T47D (cell line): ENCODE measurements around the gene AKAP6.

Experiments
- DNase-seq, 2 experiments: peaks; one replicate each; pipeline versions ENCODE4 v3.0.0 to v3.0.0-alpha.2; 2011 to 2012; ENCODE audit warnings: low read depth in 1 of 2, low spot score in 1 of 2
- JUND ChIP-seq: IDR thresholded peaks from 2 replicates; pipeline ENCODE4 v1.6.1; 2012; ENCODE audit warnings: low read depth
- in situ Hi-C: cut with HindIII; loops from 2 replicates; pipeline ENCODE4 v1.10.0; 2016; ENCODE audit warnings: low sequenced_read_pairs, low pct_unique_long_range_greater_than_20kb

The AKAP6 gene

DNA sequence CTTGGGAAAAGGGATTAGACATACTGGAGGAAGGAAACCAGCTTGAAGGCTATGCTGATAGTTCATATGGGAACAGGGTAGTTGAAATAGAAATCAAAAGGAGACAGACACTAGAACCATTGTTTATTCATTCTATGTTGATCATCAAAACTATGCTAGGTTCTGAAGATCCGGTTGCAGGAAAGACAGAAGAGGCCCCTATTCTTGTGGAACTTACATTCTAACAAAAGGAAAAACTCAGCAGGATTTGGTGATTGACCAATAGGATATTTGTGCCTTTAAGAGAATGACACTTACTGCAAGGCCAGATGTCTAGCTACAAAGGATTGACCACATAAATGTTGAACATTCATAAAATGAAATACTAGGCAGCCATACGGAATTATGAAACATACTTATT lies 179.2 kb downstream of the AKAP6 start:
- DNase-seq: no peak
- no peak for TF ChIP-seq JUND
- in situ Hi-C loops: no loop called here

DNA sequence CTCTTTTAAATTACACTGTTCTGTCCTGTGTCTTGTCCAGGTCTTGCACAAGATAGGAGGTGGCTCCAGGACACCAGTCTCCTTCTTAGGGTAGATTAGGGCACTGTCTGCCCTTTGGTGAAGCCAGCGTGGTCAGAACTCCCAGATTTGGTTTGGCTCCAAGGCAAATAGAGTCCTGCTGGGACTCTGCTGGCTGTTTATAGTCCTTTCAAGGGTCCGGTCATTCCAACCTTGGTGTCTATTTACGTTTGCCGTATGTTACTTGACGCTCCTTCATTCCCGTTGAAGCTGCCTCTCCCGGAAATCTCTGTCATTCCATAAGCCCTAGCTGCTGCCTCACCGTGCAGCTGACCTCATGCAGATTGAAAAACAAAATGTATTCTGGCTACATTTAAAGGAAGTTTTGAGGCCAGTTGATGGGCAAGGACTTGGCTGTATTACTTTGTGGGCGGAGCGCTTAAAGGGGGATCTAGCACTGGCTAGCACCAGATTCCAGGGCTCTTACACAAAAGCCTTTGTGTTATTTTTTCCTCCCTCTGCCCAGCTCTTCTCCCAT lies 180.6 kb downstream of the AKAP6 start:
- no peak for TF ChIP-seq JUND
- peak in 1 of 2 experiments; percentile 94 for DNase-seq
- in situ Hi-C loops: no loop called here

DNA sequence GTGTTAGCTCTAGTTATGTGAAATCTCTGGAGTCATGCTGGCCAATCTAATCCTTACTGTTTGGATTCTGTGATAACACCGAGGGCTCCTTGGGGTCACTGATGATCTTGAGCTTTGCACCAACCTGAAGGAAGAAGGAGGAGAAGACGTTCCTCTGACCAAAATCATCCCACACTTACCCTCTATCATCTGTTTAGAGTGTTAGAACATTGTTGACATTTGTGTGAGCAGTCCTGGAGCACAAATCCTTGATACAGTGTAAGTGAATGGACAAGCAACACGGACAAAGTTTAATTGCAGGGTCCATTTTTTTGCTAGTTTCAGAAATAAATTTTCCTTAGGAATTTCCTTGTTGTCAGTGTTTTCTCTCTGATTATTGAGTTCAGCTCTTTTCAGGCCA lies 181.7 kb downstream of the AKAP6 start:
- no peak for TF ChIP-seq JUND
- in situ Hi-C loops: no loop called here

DNA sequence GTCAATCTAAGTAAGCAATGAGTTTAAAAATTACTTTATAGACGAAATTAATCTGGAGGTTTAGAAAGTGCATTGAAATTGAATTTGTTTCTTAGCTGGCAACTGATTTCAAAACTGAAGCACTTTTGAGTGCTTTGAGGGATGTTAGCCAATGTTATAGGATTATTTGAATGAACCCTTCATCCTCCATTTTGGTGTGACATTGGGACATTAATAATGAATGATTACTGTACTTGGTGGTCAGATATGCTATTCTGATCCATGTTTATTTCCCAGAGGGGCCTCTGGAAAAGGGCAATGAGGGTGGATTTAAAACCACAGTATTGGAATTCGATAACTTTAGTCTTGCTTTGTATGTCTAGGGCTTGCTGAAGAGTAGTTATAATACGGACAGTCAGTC lies 183.2 kb downstream of the AKAP6 start:
- TF ChIP-seq JUND: no peak
- DNase-seq: no peak
- in situ Hi-C loops: no loop called here

More for the DNA sequence above, 181.7 kb downstream of the AKAP6 start:
- DNase-seq: no peak

- DNase-seq: no peak
- TF ChIP-seq JUND: no peak
- in situ Hi-C loops: no loop called here
These were observed 183.7 kb downstream of the AKAP6 start for GRCh38 chr14:32512813-32513212.

DNA sequence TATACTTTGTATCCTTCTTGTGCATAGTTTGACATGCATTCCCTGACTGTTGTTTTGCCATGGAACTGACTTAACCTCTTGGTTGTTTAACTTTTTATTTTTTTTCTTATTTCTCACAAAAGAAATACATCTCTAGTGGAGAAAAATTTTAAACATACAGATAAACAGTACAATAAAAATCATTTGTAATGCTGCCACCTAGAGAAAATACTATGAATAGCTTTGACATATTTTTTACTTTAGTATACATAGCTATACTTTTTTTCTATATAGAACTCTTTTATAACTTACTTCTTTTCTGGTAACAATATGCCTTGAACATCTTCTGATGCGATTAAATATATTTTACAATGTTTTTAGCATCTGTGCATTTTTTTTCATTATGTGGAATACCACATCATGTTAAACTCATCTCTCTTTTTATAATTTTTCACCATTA lies 184.5 kb downstream of the AKAP6 start:
- DNase-seq: peak in 1 of 2 experiments; percentile 26
- no peak for TF ChIP-seq JUND

GRCh38 chr14:32514236-32514635 lies 185.1 kb downstream of the AKAP6 start:
- in situ Hi-C loops: no loop called here
- TF ChIP-seq JUND: no peak
- DNase-seq: no peak

More for the DNA sequence above, 184.5 kb downstream of the AKAP6 start:
- in situ Hi-C loops: no loop called here

- in situ Hi-C loops: no loop called here
- DNase-seq: no peak
- TF ChIP-seq JUND: no peak
These were observed 185.6 kb downstream of the AKAP6 start for GRCh38 chr14:32514681-32515080.

DNA sequence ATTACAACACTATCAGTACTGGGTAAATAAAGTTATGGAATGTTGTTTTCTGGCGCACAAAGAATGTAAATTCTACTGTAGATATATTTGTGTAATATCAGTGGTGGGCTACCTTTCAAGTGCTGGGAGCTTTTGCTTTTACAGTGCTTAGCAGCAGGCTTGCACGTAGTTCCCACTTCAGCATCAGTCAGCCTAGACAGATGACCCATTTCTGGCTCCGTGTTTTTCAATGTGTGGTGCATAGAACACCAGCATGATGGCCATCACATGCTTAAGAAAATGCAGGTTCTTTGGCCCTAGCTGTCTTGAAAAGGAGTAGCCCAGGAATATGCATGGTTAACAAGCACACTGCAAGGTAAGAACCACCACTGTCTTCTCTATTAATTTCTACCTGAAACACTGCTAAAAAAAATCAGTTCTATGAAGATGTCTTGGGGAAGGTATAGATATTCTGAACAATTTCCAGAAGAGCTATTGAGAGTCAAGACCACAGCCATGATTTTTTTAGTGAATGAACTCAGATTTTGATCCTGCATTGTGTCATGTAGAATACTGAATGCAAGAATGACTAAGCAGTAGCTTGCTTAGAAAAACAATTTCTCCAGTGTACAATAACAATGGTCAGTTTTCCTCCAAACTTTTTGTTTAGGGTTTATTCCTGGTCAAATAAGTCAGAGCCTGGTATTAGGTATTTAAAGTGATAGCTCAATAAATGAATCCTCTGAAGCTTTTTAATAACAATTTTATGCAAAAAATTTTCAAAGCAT lies 195.7 kb downstream of the AKAP6 start:
- no peak for DNase-seq
- TF ChIP-seq JUND: no peak
- in situ Hi-C loops: no loop called here

DNA sequence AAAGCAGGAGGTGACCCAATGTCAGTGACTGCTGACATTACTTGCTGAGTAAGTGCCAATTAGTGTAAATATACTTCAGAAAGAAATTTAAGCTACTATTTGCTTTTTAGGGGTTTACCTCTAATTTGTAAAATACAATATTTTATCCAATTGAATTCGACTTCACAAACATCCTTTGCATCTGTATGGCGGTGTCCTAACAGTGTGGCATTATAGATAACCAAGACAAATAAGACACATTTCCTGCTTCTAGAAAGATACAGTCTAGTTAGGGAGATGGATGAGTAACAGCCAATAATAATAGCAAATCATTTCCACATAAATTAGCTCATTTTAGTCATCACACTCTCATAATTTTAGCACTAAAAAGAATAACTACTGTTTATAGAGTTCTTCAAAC lies 196.5 kb downstream of the AKAP6 start:
- in situ Hi-C loops: no loop called here
- no peak for TF ChIP-seq JUND
- DNase-seq: no peak

GRCh38 chr14:32530800-32531199 lies 201.7 kb downstream of the AKAP6 start:
- DNase-seq: no peak
- in situ Hi-C loops: no loop called here
- TF ChIP-seq JUND: no peak

DNA sequence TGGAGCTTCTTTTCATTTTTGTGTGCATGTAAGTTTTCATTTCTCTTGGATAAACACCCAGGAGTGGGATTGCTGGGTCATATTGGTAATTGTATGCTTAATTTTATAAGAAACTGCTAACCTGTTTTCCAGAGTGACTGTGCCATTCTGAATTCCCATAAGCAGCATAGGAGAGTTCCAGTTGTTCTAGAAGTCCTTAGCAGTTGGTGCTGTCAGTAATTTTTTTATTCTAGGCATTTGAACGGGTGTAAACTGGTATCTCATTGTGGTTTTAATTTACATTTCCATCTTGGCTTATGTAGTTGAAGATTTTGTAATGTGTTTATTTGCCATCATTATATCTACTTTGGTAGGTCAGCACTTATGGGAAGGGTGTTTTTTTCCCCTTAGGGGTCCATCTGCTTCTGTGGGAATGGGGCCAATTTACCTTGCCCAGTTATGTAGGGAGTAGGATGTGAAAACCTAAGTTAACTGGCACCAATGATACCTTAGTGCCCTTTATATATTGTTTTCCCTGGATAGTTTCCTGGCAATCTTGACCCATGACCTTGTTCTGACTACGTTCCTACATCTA lies 202.9 kb downstream of the AKAP6 start:
- in situ Hi-C loops: no loop called here
- TF ChIP-seq JUND: no peak
- no peak for DNase-seq

DNA sequence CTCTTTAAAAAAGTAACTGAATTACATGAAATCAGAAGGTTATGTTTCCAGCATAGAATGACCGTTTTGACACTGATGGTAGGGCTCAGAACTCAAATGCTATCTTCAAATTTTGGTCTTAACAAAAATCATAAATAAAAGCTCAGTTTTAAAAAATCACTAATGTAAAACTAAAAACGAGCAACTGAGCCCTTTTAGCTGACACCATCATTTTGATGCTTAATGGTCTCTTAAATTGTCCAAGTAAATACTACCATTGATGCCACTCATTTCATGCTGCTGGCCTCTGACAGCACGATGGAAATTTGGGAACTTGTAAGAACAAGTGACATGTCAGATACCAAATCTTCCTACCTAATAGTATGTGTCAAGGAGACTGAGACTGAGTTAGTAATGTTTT lies 205.0 kb downstream of the AKAP6 start:
- DNase-seq: no peak
- no peak for TF ChIP-seq JUND
- in situ Hi-C loops: no loop called here
